T-helper 1 cell treated with Interleukin-12 subunit alpha and Interleukin-12 subunit beta and Interleukin-4 antibody, amounts not matched to agents 30 ng/mL and 1 ng/mL, for 36 hours (primary cell): ENCODE results near the gene ACKR2. TPM values are rescaled to one million over a fixed set of nuclear protein-coding genes. Genes with fewer than 3 reads are reported as not detected.

Experiments used
- intact Hi-C: fragments of 100-400 bp; cut with micrococcal nuclease; formaldehyde crosslinking; loops from one replicate; pipeline ENCODE4 v1.15.1; 2024
- total RNA-seq: library from RNA; stranded (reverse); gene quantifications from 2 replicates; pipeline ENCODE4 v1.2.3, GENCODE V29; 2022

Gene ACKR2
- total RNA-seq, 1 donor from 2014 or later, result 1.6 TPM

DNA sequence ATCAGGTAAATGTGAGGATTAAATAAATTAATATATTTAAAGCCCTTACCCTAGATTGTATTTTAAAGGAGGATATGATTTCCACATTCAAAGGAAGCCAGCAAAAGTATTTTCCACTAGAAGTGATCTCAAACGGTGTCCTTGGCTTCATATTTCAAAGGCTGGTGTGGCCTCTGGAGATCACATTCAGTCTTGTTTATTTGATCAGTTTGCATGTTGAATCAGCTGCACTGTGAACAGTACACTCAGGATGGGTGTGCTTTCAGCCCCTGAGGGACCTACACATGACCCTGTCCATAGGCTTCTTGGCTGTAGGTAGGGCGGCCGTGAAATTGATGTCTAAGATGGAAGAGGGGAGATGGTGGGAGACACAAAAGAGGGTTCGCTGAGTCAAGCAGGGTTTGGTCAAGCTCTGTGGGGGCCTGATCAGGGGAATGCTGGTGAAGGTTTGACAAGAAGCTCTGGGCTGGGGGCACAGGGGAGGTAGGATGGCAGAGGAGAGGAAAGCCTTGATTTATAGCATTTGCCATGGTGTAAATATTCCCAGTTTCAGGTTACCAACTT, 44.6 kb downstream of the ACKR2 start:
- intact Hi-C loops, result no loop called here

DNA sequence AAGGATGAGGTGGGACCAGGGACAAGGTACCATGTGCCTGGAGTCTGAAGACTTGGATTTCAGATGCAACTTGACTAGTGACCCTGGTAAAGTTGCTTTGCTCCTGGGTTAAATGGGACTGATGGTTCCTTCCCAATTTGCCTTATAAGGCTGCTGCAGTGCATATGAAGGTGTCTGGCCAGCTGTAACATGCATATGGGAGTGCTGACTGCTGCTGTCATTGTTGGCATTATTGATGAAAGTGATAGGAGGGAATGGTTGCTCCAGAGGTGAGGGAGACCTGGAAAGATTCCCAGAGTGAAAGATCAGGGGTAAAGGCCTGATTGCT, 45.9 kb downstream of the ACKR2 start:
- intact Hi-C loops, result no loop called here

DNA sequence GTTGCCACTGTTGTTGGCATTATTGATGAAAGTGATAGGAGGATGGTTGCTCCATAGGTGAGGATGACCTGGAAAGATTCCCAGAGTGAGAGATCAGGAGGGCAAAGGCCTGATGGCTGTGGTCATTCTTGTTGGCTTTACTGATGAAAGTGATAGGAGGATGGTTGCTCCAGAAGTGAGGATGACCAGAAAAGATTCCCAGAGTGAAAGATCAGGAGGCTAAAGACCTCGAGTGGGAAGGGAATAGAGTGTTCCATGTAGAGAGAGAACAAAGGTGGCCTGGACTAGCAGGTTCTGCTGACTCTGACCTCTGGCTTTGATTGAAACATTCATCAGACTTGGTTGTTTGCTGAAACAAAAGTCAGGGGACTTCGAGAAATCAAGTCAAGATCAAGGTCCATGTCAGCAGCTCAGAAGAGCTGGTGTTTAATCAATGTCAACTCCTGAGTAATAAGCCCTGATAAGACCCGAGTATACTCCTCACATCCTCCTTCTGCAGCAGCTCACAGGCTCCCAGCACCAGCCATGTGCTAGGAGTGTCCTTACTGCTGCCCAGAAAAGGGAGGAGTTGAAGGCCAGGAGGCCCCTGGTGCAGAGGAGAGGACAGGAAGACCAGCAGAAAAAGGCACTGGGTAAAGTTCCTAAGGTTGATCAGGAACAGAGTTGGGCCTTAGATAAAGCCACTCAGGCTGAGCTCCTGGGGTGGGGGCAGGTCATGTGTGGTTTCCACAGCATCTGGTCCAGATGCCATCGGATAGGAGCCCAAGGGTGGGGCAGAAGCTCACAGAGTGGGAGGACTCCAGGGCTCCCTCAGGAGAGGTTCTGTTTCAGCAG, 46.5 kb downstream of the ACKR2 start:
- intact Hi-C loops, result no loop called here

DNA sequence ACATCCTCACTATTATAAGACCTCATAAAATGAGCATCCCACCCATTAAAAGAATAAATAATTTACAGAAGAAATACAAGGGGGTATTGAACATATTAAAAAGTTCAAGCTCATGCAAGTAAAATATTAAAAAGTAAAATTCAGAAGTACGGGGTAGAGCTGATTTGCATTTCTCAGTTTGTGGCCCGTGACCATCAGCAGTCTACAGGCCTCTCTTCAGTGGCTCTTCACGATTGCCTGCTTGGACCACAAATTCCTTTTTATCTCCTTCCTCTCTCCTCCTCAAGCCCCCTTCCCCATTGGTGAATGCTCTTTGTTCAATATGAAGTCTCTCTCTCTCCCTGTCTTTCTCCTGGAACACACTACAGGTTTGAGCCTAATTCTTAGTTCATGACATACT, 47.3 kb downstream of the ACKR2 start:
- intact Hi-C loops, result no loop called here

DNA sequence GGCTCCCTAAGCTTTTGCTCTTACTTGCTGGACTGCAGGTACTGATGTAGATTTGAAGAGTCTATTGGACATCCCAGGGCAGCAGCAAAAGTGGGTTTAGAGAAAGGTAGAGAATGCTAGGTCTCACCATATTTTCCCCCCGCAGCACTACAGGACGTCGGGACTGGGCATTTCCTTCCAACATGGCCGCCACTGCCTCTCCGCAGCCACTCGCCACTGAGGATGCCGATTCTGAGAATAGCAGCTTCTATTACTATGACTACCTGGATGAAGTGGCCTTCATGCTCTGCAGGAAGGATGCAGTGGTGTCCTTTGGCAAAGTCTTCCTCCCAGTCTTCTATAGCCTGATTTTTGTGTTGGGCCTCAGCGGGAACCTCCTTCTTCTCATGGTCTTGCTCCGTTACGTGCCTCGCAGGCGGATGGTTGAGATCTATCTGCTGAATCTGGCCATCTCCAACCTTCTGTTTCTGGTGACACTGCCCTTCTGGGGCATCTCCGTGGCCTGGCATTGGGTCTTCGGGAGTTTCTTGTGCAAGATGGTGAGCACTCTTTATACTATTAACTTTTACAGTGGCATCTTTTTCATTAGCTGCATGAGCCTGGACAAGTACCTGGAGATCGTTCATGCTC, 55.2 kb downstream of the ACKR2 start:
- intact Hi-C loops, result no loop called here

DNA sequence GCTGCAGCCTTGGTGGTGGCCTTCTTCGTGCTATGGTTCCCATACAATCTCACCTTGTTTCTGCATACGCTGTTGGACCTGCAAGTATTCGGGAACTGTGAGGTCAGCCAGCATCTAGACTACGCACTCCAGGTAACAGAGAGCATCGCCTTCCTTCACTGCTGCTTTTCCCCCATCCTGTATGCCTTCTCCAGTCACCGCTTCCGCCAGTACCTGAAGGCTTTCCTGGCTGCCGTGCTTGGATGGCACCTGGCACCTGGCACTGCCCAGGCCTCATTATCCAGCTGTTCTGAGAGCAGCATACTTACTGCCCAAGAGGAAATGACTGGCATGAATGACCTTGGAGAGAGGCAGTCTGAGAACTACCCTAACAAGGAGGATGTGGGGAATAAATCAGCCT, 56.0 kb downstream of the ACKR2 start:
- intact Hi-C loops, result no loop called here

DNA sequence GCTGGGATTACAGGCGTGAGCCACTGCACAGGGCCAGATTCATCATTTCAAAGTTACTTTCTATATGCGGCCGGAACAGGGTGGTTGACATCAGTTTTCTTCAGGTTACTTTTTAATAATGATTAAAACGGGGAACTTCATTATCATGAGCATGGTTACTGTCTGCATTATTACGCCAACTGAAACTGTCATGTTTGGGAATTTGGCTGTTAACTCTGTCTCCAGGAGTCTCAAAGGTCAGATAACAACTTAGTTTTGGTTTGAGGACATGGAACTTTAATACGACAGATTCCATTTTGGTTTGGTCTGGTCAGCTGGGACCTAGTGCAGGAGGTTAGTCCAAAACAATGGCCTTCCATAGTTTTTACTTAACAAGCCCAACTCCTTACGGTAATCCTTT, 57.9 kb downstream of the ACKR2 start:
- intact Hi-C loops, result no loop called here

DNA sequence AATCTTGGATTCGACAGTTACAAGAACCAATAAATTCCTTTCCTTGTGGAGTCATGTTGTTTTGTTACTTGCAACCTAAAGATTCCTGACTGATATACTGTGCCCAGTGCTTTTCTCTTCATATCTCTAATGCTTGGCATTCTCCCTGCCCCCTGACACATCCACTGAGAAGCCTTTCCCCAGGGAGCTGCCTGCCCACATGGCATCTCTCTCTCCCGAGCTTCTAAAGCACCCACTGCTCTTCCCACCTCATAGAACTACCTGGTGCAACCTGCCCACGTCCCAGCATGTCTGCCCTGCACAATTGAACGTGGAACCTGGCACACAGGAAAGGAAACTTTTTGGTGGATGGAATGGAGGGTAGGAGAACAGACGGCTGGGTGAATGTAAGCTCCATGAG, 59.6 kb downstream of the ACKR2 start:
- intact Hi-C loops, result no loop called here

DNA sequence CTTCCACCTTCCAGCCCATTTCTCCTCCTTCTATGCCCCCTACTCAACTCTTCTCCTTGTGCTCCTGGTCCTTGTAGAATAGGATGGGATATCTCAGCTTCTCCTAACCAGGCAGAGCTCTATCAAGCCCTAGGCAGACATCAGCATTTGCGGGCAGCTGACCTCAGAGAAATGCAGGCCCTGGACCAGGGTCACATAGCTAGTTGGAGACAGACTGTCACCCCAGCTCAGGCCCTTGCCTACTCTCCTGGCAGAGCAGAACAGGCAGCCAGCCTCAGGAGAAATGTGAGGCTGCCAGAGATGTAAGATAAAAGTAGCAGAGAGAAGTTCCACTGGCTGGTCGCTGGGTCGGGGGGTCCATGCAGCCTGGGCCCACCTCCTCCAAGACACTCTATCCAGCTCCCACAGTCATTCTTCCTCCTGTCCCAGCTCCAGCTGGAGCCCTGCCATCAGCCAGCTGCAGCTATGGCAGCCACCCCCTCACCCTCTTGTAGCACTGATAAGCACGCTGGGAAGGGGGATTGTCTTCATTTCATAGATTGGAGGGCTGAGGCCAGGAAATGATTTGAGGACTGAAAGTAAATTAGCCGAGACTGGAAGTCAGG, 62.4 kb downstream of the ACKR2 start:
- intact Hi-C loops, result no loop called here

DNA sequence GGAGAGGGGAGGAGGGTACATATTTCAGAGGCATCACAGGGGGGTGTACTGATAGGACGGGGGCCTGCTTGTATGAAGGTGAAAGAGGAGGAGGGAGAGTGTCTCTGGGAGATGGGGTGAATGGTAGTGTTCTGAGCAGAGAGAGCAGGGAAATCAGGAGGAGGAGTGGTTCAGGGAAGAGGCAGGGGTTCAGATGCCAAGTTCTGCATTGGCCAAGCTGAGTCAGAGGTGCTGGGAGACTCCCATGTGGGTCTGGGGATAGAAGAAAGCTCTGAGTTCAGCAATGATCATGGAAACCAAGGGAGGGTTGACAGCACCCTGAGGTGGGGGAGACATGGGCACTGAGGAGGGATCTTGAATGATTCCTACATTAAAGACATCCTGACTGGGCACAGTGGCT, 63.5 kb downstream of the ACKR2 start:
- intact Hi-C loops, result no loop called here

DNA sequence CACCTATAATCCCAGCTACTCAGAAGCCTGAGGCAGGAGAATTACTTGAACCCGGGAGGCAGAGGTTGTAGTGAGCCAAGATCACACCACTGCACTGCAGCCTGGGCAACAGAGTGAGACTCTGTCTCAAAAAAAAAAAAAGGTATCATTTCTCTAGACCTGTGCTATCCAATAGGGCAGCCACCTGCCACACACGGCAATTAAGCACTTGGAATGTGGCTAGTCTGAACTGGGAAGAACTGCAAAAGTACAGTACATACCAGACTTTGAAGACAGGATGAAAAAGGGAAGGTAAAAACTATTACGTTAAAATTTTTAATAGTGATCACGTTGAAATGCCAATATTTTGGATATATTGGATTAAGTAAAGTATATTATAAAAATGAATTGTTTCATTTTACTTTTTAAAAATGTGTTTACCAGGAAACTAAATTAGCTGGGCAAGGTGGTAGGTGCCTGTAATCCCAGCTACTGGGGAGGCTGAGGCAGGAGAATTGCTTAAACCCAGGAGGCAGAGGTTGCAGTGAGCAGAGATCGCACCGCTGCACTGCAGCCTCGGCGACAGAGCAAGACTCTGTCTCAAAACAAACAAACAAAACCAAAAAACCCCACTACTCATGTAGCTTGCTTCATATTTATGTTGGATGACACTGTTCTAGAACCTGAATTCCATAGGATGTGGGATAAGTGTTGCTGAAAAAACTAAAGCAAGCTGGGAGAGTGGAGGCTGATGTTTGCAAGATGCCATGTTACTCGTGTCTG, 64.2 kb downstream of the ACKR2 start:
- intact Hi-C loops, result no loop called here

DNA sequence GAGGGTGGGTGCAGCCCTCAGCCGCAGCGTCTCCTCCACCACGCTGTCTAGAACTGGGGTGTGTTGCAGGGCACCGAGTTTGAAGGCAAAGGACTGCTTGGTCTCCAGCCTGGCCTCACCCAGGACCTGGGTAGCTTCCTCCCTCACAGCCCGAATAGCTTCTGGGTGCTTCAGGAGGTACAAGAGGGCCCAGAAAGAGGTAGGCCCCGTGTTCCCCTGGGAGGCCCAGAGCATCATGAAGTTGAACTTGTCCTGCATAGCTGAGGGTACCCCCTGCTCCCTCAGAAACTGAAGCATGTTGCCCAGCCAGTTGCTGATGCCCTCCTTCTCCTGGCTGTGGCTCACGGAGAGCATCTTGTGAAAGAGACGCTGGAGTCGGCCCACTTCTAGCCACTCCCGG, 65.5 kb downstream of the ACKR2 start:
- intact Hi-C loops, result no loop called here

DNA sequence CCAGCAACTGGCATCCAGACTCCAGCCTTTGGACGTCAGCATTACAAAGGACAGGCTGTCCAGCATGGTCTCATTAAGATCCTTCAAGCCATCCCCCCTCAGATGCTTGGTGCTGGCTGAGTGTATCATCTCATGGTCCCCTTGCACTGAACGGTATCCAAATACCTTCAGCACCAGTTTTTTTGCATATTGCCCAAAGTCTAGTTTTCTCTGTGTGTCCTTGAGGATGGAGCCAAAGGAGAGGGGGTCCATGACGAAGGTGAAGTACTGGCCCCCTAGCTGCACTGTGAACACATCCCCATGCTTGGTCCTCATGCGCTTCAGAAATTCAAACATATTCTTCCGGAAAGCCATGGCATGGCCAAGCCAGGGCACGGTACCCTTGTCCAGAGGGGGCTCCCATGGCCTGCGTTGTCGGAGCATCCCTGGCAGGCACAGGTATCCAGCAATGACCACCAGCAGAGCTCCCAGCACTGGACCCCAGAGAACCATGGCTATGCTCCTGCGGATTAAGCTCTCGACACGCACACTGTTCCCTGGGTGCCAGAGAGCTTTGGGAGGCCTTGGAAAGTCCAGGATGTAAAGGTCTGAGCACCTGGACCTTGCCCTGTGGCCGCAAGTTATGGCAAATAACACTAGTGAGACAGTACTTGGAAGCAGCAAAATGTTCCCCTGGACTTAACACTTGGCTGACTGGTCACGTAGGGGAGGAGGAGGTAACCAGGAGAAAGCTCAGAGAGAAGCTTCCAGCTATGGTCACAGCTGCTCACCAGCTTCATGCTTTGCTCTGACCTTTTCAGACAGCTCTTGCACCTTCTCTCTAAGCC, 66.3 kb downstream of the ACKR2 start, which contains the start of gene CYP8B1:
Gene CYP8B1 (minus strand): TSS at position 555 of the 827 bp plus-strand sequence. CDS start 63 bp downstream, at position 492.
- intact Hi-C loops, result no loop called here

DNA sequence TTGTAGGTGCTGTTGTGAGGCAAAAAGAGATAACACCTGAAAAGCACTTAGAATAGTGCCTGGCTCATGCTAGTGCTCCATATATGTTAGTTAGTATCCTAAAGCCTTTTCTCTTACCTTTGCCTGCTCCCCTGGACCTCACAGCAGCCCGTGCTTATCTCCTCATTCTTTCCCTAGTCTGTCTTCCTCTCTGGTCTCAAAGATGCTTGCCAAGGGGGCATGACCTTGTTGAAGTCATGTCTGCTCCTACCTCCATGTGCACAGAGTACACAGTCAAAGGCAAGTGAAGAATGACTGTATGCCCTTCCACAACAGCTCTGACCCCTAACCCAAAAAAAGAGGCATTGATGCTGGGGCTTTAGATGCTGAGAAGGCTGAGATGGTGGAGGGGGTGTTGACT, 67.2 kb downstream of the ACKR2 start:
- intact Hi-C loops, result no loop called here

DNA sequence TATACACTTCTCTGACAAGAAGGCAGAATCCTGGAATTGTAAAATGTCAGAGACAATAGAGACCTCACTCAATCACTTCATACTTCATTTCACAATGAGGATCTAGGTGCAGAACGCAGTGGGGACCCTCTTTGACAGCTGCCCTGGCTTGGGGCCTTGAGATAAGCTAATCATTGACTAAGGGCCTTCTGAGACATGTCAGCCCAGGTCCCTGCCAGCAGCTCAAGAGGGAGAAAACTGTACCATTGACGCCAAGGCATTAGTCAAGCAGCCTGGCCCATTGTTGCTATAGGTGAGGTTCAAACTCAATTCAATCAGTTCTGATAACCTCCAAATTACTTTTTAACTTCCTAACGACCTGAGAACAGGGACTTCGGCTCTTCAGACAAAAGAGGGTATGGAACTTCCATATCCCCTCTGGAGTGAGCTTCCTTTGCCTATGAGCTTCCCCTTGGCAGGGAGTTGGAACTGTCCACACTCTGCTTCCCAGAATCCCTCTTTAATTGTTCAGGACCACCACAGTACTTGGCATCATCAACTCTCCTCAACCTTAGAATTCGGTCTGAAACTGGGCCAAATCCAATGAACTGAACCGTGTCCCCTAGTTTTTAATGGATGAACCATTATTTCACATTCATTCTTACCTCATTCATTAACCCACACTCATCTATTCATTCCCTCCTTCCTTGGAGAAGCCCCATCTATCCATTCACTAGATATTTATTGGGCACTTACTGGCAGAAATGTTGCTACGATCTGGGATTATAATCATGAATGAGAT, 67.9 kb downstream of the ACKR2 start:
- intact Hi-C loops, result no loop called here

DNA sequence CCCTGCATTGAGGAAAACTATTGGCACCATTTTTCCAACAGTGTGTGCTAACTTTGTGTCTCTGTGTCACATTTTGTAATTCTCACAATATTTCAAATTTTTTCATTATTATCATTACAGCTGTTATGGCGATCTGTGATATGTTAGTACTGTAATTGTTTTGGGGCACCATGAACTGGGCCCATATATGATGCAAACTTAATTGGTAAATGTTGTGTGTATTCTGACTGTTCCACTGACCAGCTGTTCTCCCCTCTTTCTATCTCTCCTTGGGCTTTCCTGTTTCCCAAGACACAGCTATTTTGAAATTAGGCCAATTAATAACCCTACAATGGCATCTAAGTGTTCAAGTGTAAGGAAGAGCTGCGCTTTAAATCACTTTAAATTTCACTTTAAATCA, 68.6 kb downstream of the ACKR2 start:
- intact Hi-C loops, result no loop called here

DNA sequence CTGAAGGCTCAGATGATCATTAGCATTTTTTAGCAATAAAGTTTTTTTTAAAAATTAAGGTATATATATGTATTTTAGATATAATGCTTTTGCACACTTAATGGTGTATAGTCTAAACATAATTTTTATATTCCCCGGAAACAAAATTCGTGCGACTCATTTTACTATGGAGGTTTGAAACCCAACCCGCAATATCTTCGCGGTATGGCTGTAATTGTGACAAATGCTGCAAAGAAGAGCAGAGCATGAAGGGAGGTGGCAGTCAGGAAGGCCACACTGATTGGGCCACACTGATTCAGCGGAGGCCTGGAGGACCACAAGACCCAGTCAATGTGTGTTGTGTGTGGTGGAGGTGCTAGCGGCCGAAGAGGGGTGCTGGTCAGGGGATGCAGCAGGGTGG, 70.9 kb downstream of the ACKR2 start:
- intact Hi-C loops, result loop anchor here (2.0 to 10.0 kb wide), 6 partner anchors 41 to 742 kb away; partner anchors contain the start of genes ANO10, CCDC13, POMGNT2 and VIPR1

DNA sequence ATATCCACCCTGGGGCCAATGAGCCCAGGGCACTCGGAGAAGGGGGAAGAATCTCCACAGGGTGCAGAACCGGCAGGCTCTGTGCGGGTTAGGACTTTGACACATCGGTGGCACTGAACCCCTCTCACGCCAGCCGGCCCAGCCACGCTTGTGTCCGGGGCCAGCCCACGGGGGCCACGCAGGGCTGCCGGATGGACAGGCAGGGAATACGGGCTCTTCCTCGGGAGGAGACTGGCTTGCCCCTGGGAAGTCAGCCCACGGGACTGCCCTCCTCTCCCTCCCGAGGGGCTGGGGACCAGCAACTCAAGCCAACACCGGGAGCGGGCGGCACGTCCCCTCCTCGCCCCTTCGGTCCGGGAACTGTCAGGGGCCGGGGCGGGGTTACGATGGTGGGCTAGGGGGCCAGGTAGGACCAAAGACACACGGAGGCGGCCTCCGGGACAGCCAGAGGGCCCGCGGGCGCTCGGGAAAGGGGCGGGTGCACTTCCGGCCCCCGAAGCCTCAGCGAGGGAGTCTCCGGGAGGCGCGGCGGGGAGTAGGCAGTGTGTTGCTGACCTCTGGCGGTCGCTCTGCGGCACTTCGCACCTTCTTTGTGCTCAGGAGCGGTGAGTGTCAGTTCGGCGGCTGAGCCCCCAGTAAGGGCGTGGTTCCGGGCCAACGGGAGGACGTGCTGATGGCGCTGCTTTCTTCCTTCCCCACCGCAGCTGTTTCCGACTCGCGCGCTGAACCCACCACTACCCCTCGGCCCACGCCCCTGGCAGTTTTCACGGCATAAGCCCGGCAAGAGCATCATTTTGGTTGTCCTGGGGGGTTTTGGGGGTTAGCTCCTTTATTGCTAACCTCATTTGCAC, 71.6 kb downstream of the ACKR2 start:
- intact Hi-C loops, result loop anchor here (1.0 to 10.0 kb wide), 12 partner anchors 42 to 809 kb away; partner anchors contain the start of genes ABHD5, ANO10, CCDC13 and HIGD1A
